CD14-positive monocyte (primary cell): Measurements from ENCODE around the gene NKD2. TPM values are rescaled to one million over a fixed set of nuclear protein-coding genes. Genes with fewer than 3 reads are reported as not detected.
"Not testable (repeated sequence)": the region's sequence is repeated elsewhere in the genome, so short reads cannot be mapped to it uniquely, and the experiment has no call there.

Source experiments
- DNase-seq, 3 donors: peaks; one replicate each; pipeline ENCODE4 v3.0.0-alpha.2; 2011 to 2022
- H2AFZ ChIP-seq: 2 replicates; pipeline ENCODE4 v1.6.0; 2012; ENCODE audit warnings: mild to moderate bottlenecking, low read depth, low read length, inconsistent platforms; ENCODE audit not compliant: insufficient read depth, poor library complexity, severe bottlenecking
- H3K27ac ChIP-seq, 2 donors: 1 replicate in 1 of 2; 2 replicates in 1 of 2; pipeline ENCODE4 v1.5.1; 2012 to 2013; ENCODE audit warnings: low read length in 2 of 2, control low read depth in 1 of 2, inconsistent platforms in 1 of 2, low read depth in 1 of 2, mild to moderate bottlenecking in 1 of 2
- H3K27me3 ChIP-seq, 2 donors: one replicate each; pipeline versions ENCODE4 v1.6.0 to v1.6.1; 2011 to 2013; ENCODE audit warnings: low read length in 2 of 2; ENCODE audit not compliant: control insufficient read depth in 2 of 2, insufficient read depth in 2 of 2
- H3K36me3 ChIP-seq, 2 donors: replicated peaks in 1 of 2; 1 replicate in 1 of 2; 2 replicates in 1 of 2; pipeline versions ENCODE4 v1.5.1 to v1.6.1; 2012 to 2013; ENCODE audit warnings: low read length in 2 of 2, control low read depth in 1 of 2, inconsistent platforms in 1 of 2, mild to moderate bottlenecking in 1 of 2; ENCODE audit not compliant: insufficient read depth in 2 of 2, control insufficient read depth in 1 of 2
- H3K4me1 ChIP-seq, 2 donors: 1 replicate in 1 of 2; 2 replicates in 1 of 2; pipeline versions ENCODE4 v1.5.1 to v1.6.1; 2012 to 2013; ENCODE audit warnings: low read length in 2 of 2, control low read depth in 1 of 2, inconsistent platforms in 1 of 2, mild to moderate bottlenecking in 1 of 2, moderate library complexity in 1 of 2; ENCODE audit not compliant: insufficient read depth in 2 of 2, control insufficient read depth in 1 of 2
- H3K4me2 ChIP-seq: replicated peaks from 2 replicates; pipeline ENCODE3; 2012; ENCODE audit warnings: low read length, moderate library complexity, mild to moderate bottlenecking; ENCODE audit not compliant: poor library complexity, severe bottlenecking; ENCODE audit errors: extremely low read depth
- H3K4me3 ChIP-seq, 3 experiments: fragments of 200-600 bp in 1 of 3; sonication (generic) in 1 of 3; replicated peaks in 1 of 3; 1 replicate in 2 of 3; 2 replicates in 1 of 3; pipeline ENCODE4 v1.5.1; 2011 to 2013; ENCODE audit warnings: low read length in 3 of 3, mild to moderate bottlenecking in 3 of 3, control low read depth in 2 of 3, low read depth in 2 of 3, inconsistent platforms in 1 of 3, moderate library complexity in 1 of 3
- H3K79me2 ChIP-seq: 2 replicates; pipeline ENCODE4 v1.6.0; 2012; ENCODE audit warnings: mild to moderate bottlenecking, control low read depth, inconsistent platforms, low read length, moderate library complexity; ENCODE audit not compliant: insufficient read depth
- H3K9ac ChIP-seq: 2 replicates; pipeline ENCODE4 v1.6.0; 2017; ENCODE audit warnings: low read length, mild to moderate bottlenecking; ENCODE audit not compliant: insufficient read depth, poor library complexity, severe bottlenecking
- H3K9me3 ChIP-seq, 2 donors: replicated peaks in 1 of 2; 1 replicate in 1 of 2; 2 replicates in 1 of 2; pipeline versions ENCODE4 v1.5.1 to v1.6.1; 2012 to 2013; ENCODE audit warnings: low read length in 2 of 2, control low read depth in 1 of 2; ENCODE audit not compliant: control insufficient read depth in 1 of 2, insufficient read depth in 1 of 2
- H4K20me1 ChIP-seq: 2 replicates; pipeline ENCODE4 v1.6.0; 2012; ENCODE audit warnings: mild to moderate bottlenecking, low read length, control low read depth, moderate library complexity; ENCODE audit not compliant: insufficient read depth
- H3K27ac Mint-ChIP-seq, 7 donors: one replicate each; pipeline ENCODE4 v1.8.0; 2020; ENCODE audit warnings: mild to moderate bottlenecking in 7 of 7, mixed read lengths in 7 of 7, moderate library complexity in 6 of 7, inconsistent platforms in 2 of 7
- H3K27me3 Mint-ChIP-seq, 3 donors: one replicate each; pipeline ENCODE4 v1.8.0; 2021 to 2022; ENCODE audit warnings: low read depth in 3 of 3, mild to moderate bottlenecking in 3 of 3, mixed read lengths in 3 of 3, moderate library complexity in 3 of 3, inconsistent platforms in 1 of 3
- H3K36me3 Mint-ChIP-seq, 2 donors: one replicate each; pipeline ENCODE4 v1.8.0; 2020; ENCODE audit warnings: mixed read lengths in 2 of 2, inconsistent platforms in 1 of 2, mild to moderate bottlenecking in 1 of 2
- H3K4me1 Mint-ChIP-seq: one replicate; pipeline ENCODE4 v1.8.0; 2020; ENCODE audit warnings: mild to moderate bottlenecking, mixed read lengths
- H3K4me3 Mint-ChIP-seq, 2 donors: one replicate each; pipeline ENCODE4 v1.8.0; 2020; ENCODE audit warnings: mild to moderate bottlenecking in 2 of 2, mixed read lengths in 2 of 2, moderate library complexity in 1 of 2
- H3K9me3 Mint-ChIP-seq, 7 donors: one replicate each; pipeline ENCODE4 v1.8.0; 2020 to 2022; ENCODE audit warnings: mixed read lengths in 7 of 7, mild to moderate bottlenecking in 6 of 7, moderate library complexity in 6 of 7, inconsistent platforms in 2 of 7
- WGBS: methylation state at CpG from one replicate; pipeline ENCODE4 v1.1.5; 2013; ENCODE audit warnings: missing lambda C conversion rate; ENCODE audit not compliant: insufficient coverage; 5-methylcytosine and 5-hydroxymethylcytosine counted together
- intact Hi-C, 2 donors: fragments of 100-400 bp; cut with micrococcal nuclease; formaldehyde crosslinking; loops; one replicate each; pipeline versions ENCODE4 v1.15.0 to v1.15.1; 2023
- polyA plus RNA-seq, 3 donors: library from polyadenylated mRNA; depleted of rRNA in 1 of 3; unstranded in 2 of 3; stranded (reverse) in 1 of 3; fragments of 300-500 nt in 2 of 3; fragments of >200 nt in 1 of 3; fragmentation: Illumina TruSeq in 2 of 3; gene quantifications; 1 replicate in 2 of 3; 2 replicates in 1 of 3; pipeline ENCODE4 v1.2.3, GENCODE V29; 2012 to 2021
- TF ChIP-seq, protein P1 (sequence below): fragments of 200-600 bp; IDR thresholded peaks from one replicate; pipeline ENCODE4 v1.8.0; 2022; ENCODE audit warnings: antibody characterized with exemption, mild to moderate bottlenecking

Gene NKD2
- polyA plus RNA-seq, 3 donors, result not detected

DNA sequence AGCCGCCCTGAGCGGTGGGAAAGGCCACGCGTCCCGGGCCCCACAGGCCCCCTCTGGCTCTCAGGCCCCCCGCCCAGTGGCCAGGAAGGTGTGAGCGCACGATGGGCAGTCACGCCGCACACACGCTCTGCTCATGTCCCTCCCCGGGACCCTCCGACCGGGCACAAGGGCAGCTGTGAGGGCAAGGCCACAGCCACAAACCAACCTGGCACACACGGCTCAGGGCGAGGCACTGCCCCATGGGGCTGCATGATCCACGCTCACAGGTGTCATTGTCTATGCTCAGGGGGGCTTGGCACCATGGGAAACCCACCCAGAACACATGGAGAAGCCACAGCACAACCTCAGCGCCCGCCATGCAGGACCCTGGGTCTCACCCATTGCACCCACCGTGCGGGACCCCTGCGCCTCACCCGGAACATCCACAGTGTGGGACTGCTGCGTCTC lies 52.0 kb downstream of the NKD2 start:
- Histone ChIP-seq H4K20me1 (peaks cover 4% of the 10 kb centered on the region), H2AFZ (no peak overlapping the region), H3K4me3 (no peak overlapping the region), H3K36me3 (peaks cover 51 to 55% of the 10 kb centered on the region in 2 donors), H3K4me1 (no peaks in the 10 kb centered on the region), H3K27ac (no peak overlapping the region), H3K9ac (no peak overlapping the region), H3K27me3 (no peaks in the 10 kb centered on the region), H3K4me2 (no peak overlapping the region), H3K9me3 (no peaks in the 10 kb centered on the region), H3K79me2 (no peaks in the 10 kb centered on the region)
- Mint-ChIP-seq H3K4me1 (no peaks in the 10 kb centered on the region), H3K4me3 (no peak overlapping the region), H3K9me3 (no peaks in the 10 kb centered on the region), H3K36me3 (peaks cover 49 to 71% of the 10 kb centered on the region in 2 donors), H3K27me3 (no peaks in the 10 kb centered on the region), H3K27ac (no peak overlapping the region)
- 76% methylated on average over 19 of the region's 24 CpGs for WGBS
- DNase-seq, result no peak
- TF ChIP-seq, protein P1, sequence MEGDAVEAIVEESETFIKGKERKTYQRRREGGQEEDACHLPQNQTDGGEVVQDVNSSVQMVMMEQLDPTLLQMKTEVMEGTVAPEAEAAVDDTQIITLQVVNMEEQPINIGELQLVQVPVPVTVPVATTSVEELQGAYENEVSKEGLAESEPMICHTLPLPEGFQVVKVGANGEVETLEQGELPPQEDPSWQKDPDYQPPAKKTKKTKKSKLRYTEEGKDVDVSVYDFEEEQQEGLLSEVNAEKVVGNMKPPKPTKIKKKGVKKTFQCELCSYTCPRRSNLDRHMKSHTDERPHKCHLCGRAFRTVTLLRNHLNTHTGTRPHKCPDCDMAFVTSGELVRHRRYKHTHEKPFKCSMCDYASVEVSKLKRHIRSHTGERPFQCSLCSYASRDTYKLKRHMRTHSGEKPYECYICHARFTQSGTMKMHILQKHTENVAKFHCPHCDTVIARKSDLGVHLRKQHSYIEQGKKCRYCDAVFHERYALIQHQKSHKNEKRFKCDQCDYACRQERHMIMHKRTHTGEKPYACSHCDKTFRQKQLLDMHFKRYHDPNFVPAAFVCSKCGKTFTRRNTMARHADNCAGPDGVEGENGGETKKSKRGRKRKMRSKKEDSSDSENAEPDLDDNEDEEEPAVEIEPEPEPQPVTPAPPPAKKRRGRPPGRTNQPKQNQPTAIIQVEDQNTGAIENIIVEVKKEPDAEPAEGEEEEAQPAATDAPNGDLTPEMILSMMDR, result no peak
- intact Hi-C loops, result no loop called here

DNA sequence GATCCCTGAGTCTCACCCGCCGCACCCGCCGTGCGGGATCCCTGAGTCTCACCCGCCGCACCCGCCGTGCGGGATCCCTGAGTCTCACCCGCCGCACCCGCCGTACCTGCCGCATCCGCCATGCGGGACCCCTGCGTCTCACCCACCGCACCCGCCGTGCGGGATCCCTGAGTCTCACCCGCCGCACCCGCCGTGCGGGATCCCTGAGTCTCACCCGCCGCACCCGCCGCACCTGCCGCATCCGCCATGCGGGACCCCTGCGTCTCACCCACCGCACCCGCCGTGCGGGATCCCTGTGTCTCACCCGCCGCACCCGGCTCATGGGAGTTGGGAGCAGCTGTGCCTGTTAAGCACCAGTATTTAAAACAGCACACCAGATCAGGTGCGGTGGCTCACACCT lies 52.7 kb downstream of the NKD2 start:
- H3K9me3 Mint-ChIP-seq, H3K27me3 Mint-ChIP-seq, H3K79me2 ChIP-seq, H3K4me1 ChIP-seq, H3K4me3 Mint-ChIP-seq, H3K27me3 ChIP-seq, H3K4me2 ChIP-seq, H3K4me3 ChIP-seq, H3K27ac Mint-ChIP-seq, H2AFZ ChIP-seq, DNase-seq, H3K27ac ChIP-seq, H3K9ac ChIP-seq, intact Hi-C loops, H3K9me3 ChIP-seq, H4K20me1 ChIP-seq, H3K4me1 Mint-ChIP-seq: not testable (repeated sequence)
- H3K36me3 Mint-ChIP-seq, result peaks cover 47 to 72% of the 10 kb centered on the region in 2 donors
- H3K36me3 ChIP-seq, result peaks cover 49% of the 10 kb centered on the region in 2 donors
- no CpG with 5 or more reads among the region's 43 CpGs for WGBS
